SH-SY5Y (cell line): ENCODE results near the gene DAAM1.

Source experiments
- GATA2 ChIP-seq: IDR thresholded peaks from 2 replicates; pipeline ENCODE4 v1.6.1; 2011; ENCODE audit warnings: mild to moderate bottlenecking, low read depth, low read length
- GATA3 ChIP-seq: IDR thresholded peaks from 2 replicates; pipeline ENCODE4 v1.6.1; 2011; ENCODE audit warnings: low read depth, mild to moderate bottlenecking, low read length, moderate library complexity

DAAM1 gene

DNA sequence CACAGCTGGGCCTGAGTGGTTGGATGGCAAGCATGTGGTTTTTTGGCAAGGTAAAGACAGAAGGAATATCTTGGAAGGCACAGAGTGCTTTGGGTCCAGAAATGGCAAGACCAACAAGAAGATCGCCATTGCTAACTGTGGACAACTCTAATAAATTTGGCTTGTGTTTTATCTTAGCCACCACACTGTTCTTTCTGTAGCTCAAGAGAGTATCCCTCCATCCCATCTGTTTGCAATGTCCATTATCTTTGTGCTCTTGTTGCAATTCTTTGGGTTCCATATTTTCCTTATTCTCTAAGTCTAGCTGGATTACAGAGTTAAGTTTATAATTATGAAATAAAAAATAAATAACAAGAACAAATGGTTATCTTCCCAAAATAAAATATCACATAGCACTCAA is 6.7 kb upstream of the DAAM1 start:
- TF ChIP-seq GATA2: no peak
- no peak for TF ChIP-seq GATA3

DNA sequence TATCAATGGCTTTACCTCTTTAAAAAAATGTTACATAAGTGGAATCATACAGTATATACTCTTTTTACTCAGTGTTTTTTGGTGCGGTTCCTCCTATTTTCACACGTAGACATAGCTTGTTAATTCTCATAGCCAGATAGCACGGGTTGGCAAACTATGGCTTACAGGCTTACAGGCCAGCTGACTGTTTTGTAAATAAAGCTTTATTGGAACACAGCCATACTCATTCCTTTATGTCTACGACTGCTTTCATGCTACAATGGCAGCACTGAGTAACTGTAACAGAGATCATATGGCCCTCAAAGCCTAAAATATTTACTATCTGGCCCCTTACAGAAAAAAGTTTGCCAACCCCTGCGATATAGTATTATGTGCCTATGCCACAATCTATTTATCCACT is 5.8 kb upstream of the DAAM1 start:
- TF ChIP-seq GATA3 (no peak), GATA2 (no peak)

GRCh38 chr14:59183150-59183549 is 5.3 kb upstream of the DAAM1 start:
- TF ChIP-seq GATA3 (no peak), GATA2 (no peak)

GRCh38 chr14:59184396-59184795 is 4.1 kb upstream of the DAAM1 start:
- no peak for TF ChIP-seq GATA2
- TF ChIP-seq GATA3: no peak

GRCh38 chr14:59185676-59186075 is 2.8 kb upstream of the DAAM1 start:
- TF ChIP-seq GATA2 (no peak), GATA3 (no peak)

DNA sequence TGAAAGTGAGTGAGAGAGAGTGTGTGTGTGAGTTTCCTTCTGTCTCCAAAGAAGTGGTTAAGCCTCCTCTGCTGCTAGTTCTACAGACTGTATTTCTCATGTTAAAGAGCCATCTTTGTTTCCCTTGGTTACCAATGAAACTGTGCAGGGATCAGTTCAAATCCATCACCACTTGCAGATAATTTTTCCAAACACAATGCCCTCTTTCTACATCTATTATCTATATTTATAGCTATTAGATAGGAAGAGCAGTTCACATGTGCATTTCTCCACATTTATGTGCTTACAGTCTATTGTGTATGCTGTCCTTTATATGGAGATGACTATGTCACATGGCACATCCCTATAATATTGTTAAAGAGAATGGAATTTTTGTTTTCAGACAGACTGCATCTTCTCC is 2.2 kb upstream of the DAAM1 start:
- TF ChIP-seq GATA2: no peak
- TF ChIP-seq GATA3: no peak

- no peak for TF ChIP-seq GATA2
These were observed 1.3 kb upstream of the DAAM1 start for GRCh38 chr14:59187118-59187517.

DNA sequence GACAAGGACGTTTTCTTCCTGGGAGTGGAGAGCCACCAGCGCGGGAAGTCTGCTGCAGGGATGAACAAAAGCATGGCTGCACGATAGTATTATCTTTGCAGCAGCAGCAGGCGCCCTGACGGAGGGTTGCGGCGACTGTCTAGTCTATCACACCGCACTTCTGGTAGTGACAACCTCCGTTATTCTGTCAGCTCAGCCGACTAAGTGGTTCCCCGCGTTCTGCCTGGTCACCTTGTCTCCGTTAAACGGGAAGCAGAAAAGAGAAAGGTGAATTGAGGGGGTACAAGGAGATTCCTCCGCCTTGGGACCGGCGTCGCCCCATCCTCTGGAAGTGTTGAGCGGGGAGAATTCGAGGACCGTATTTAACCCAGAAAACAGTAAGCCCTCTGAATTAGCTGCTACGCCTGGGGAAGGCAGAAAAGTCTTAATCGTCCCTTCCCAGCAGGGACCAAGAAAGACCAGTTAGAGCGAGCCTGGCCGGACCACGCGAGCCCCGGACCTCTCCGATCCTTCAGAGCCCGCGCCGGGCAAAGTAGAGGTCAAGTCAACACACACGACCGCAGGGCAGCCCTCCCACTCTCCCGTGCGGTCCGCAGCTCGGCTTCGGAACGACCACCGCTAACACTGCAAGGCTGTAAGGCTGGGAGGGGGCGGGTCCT is 536 bp upstream of the DAAM1 start:
- no peak for TF ChIP-seq GATA3
- no peak; the same call in 1 of the 2 replicates for TF ChIP-seq GATA2

GRCh38 chr14:59189091-59189785 is 771 bp downstream of the DAAM1 start:
- TF ChIP-seq GATA3 (no peak), GATA2 (no peak)

DNA sequence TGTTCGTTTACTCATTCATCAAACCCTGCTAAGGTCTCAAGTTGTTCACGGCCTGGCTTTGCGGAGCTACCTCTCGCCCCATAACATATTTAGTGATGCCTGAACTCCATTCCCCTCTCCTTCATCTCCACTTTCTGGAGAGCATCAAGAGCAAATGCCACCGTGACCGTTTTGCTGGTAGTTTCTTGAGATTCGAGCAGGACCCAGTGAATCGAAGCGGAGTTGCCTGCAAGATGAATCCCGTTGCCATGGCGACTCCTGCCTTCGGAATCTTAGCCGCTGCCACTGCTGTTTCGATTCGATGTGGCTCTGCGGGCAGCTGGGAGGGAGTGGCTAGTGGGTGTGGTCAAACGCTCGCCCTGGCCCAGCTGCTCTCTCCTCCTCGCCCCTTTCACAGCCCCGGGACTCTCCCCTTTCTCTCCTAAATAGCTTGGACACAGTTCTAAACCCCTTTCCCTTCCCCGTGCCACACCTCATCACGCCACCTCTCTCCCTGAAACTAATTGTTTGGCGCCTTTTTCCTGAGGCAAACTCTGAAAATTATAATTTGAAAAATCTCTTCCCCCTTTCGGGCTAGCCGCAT is 1.4 kb downstream of the DAAM1 start:
- TF ChIP-seq GATA3 (no peak), GATA2 (no peak)

GRCh38 chr14:59190372-59190771 is 1.9 kb downstream of the DAAM1 start:
- TF ChIP-seq GATA2: no peak
- TF ChIP-seq GATA3: no peak

GRCh38 chr14:59195912-59196311 is 7.4 kb downstream of the DAAM1 start:
- no peak for TF ChIP-seq GATA3
- TF ChIP-seq GATA2: no peak

DNA sequence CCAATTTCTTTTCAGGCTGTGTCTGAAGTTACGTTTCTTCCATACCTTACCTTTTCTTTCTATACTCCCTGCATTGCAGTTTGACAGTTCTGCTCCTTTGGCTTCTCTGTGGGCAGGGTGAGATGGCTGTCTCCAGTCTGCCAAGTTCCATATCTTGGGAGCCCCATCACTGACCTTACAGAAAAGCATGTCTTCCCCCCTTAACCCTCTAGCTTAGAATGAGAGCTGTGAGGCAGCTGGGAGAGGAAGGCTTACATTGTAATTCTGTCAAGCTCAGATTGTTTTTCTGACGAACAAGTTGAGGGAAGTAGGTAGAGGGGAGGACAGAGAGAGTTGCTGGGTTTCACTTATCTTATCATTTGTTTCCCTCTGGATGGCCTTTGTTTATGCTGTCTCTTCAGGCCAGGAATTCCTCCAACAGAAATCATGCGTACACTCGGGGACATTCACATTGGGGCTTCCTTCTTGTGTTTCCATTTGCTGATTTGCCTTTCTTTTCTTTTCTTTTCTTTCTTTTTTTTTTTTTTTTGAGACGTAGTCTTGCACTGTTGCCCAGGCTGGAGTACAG is 9.3 kb downstream of the DAAM1 start:
- TF ChIP-seq GATA2 (no peak), GATA3 (no peak)

GRCh38 chr14:59199205-59199604 is 10.7 kb downstream of the DAAM1 start:
- TF ChIP-seq GATA2 (no peak), GATA3 (no peak)

DNA sequence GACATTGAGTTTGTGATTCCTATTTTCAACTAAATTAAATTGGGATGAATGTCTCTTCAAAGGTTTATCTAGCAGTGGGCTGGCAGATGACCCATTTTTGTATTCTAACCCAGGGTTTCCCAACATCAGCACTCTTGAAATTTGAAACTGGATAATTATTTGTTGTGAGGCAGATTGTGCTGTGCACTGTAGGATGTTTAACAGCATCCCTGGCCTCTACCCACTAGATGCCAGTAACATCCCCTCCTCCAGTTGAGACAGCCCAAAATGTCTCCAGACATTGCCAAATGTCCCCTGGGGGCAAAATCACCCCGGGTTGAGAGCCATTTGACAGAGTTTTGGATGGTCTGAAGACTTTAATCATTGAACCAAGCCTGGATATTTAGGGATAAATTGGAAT is 11.1 kb downstream of the DAAM1 start:
- TF ChIP-seq GATA3: no peak
